ENCODE results near the gene DENND1B. TPM values are rescaled to one million over a fixed set of nuclear protein-coding genes. Genes with fewer than 3 reads are reported as not detected.

Gene DENND1B
- total RNA-seq, 4 donors from 2014 or later: 10.1 to 14.4 (median 12.6) TPM

GRCh38 chr1:197696372-197696771 is 78.9 kb downstream of the DENND1B start:
- no peak overlapping the region for H3K4me3 ChIP-seq
- H3K9me3 ChIP-seq: no peaks in the 10 kb centered on the region
- H3K27me3 ChIP-seq: no peaks in the 10 kb centered on the region
- no peak for TF ChIP-seq CTCF (IDR thresholded peaks at IDR 0.05)
- no peak for TF ChIP-seq EP300 (IDR thresholded peaks at IDR 0.05)
- no peak for TF ChIP-seq POLR2A (IDR thresholded peaks at IDR 0.05)
- no peak for TF ChIP-seq POLR2AphosphoS5 (IDR thresholded peaks at IDR 0.05)
- no peaks in the 10 kb centered on the region for H3K4me1 ChIP-seq
- no peaks in the 10 kb centered on the region for H3K36me3 ChIP-seq
- WGBS: 75% methylated on average over 2 of the region's 2 CpGs
- H3K27ac ChIP-seq: no peak overlapping the region
- no peak for DNase-seq (ENCODE audit: low spot score in 2 of 2)

- no peak for DNase-seq (ENCODE audit: low spot score in 2 of 2)
- H3K36me3 ChIP-seq: no peaks in the 10 kb centered on the region
- no peaks in the 10 kb centered on the region for H3K4me1 ChIP-seq
- H3K9me3 ChIP-seq: no peaks in the 10 kb centered on the region
- no peaks in the 10 kb centered on the region for H3K27me3 ChIP-seq
- TF ChIP-seq POLR2AphosphoS5 (IDR thresholded peaks at IDR 0.05) (no peak), POLR2A (IDR thresholded peaks at IDR 0.05) (no peak), CTCF (IDR thresholded peaks at IDR 0.05) (no peak), EP300 (IDR thresholded peaks at IDR 0.05) (no peak)
- H3K27ac ChIP-seq: no peak overlapping the region
- H3K4me3 ChIP-seq: no peak overlapping the region
Observed at GRCh38 chr1:197695961-197696360, 79.3 kb downstream of the DENND1B start.

DNA sequence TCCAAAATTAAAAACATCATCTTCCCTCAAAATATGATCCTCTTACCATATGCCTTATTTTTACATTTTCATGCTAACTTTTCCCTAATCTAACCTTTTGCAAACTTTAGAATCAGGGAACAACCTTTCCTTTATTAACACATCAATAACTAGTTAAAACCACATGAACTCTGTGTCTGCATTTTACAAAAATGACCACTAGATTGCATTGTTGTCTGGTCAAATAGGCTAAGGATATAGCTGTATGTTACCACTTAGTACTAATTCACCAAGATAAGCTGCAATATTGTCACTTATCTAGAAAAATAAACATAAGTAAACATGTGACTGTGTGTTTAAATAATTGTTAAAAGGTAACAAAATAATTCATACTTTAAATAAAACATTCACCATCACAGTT is 82.3 kb downstream of the DENND1B start:
- no peaks in the 10 kb centered on the region for H3K36me3 ChIP-seq
- no peak overlapping the region for H3K4me3 ChIP-seq
- no peak for DNase-seq (ENCODE audit: low spot score in 2 of 2)
- no peak for TF ChIP-seq POLR2A (IDR thresholded peaks at IDR 0.05)
- TF ChIP-seq CTCF (IDR thresholded peaks at IDR 0.05): no peak
- TF ChIP-seq POLR2AphosphoS5 (IDR thresholded peaks at IDR 0.05): no peak
- no peak for TF ChIP-seq EP300 (IDR thresholded peaks at IDR 0.05)
- H3K27ac ChIP-seq: no peak overlapping the region
- no peaks in the 10 kb centered on the region for H3K27me3 ChIP-seq
- no peaks in the 10 kb centered on the region for H3K4me1 ChIP-seq
- H3K9me3 ChIP-seq: peaks cover 6% of the 10 kb centered on the region

DNA sequence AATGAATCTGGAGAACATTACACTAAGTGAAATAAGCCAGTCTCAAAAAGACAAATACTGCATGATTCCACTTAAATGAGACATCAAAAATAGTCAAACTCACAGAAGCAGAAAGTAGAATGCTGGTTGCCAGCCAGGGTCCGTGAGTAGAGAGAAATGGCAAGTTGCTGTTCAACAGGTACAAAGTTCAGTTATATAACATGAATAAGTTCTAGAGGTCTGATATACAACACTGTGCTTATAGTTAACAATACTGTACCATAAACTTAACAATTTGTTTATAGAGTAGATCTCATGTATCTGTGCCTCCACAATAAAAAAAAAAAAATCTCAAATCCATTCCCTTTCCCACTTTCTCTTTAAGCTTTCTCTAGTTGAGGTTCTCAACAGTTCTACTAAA is 83.5 kb downstream of the DENND1B start:
- H3K4me3 ChIP-seq: no peak overlapping the region
- peaks cover 6% of the 10 kb centered on the region for H3K9me3 ChIP-seq
- no peaks in the 10 kb centered on the region for H3K27me3 ChIP-seq
- H3K4me1 ChIP-seq: no peaks in the 10 kb centered on the region
- H3K36me3 ChIP-seq: no peaks in the 10 kb centered on the region
- no peak for TF ChIP-seq POLR2A (IDR thresholded peaks at IDR 0.05)
- no peak overlapping the region for H3K27ac ChIP-seq
- no peak for DNase-seq (ENCODE audit: low spot score in 2 of 2)
- WGBS: 84% methylated on average over 1 of the region's 1 CpG

DNA sequence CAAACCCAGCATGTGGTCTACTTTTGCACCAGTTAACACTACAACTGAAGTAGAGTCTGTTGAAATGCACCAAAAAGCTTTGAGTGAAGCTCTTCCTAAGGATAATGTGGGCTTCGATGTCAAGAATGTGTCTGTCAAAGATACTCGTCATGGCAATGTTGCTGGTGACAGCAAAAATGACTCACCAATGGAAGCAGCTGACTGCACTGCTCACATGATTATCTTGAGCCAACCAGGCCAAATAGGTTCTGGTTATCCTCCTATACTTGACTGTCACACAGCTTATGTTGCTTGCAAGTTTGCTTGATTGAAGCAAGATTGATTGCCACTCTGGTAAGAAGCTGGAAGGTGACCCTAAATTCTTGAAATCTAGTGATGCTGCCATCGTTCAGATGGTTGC is 85.2 kb downstream of the DENND1B start:
- no peak for DNase-seq (ENCODE audit: low spot score in 2 of 2)
- no peaks in the 10 kb centered on the region for H3K4me1 ChIP-seq
- H3K9me3 ChIP-seq: peaks cover 6% of the 10 kb centered on the region
- WGBS: 92% methylated on average over 3 of the region's 3 CpGs
- TF ChIP-seq POLR2A (IDR thresholded peaks at IDR 0.05) (no peak), CTCF (IDR thresholded peaks at IDR 0.05) (no peak), POLR2AphosphoS5 (IDR thresholded peaks at IDR 0.05) (no peak), EP300 (IDR thresholded peaks at IDR 0.05) (no peak)
- no peaks in the 10 kb centered on the region for H3K36me3 ChIP-seq
- H3K4me3 ChIP-seq: no peak overlapping the region
- H3K27ac ChIP-seq: no peak overlapping the region
- H3K27me3 ChIP-seq: no peaks in the 10 kb centered on the region

GRCh38 chr1:197688233-197688632 is 87.0 kb downstream of the DENND1B start:
- Histone ChIP-seq H3K36me3 (no peaks in the 10 kb centered on the region), H3K27me3 (no peaks in the 10 kb centered on the region), H3K4me3 (no peak overlapping the region), H3K9me3 (peaks cover 6% of the 10 kb centered on the region), H3K27ac (no peak overlapping the region), H3K4me1 (peaks cover 3% of the 10 kb centered on the region)
- DNase-seq (ENCODE audit: low spot score in 2 of 2): no peak
- WGBS: 93% methylated on average over 1 of the region's 1 CpG
- TF ChIP-seq EP300 (IDR thresholded peaks at IDR 0.05) (no peak), POLR2A (IDR thresholded peaks at IDR 0.05) (no peak), CTCF (IDR thresholded peaks at IDR 0.05) (no peak), POLR2AphosphoS5 (IDR thresholded peaks at IDR 0.05) (no peak)
